IPS DF 19.7 (cell line): ENCODE data around the gene CDA.

Source experiments
- DNase-seq: peaks from one replicate; pipeline ENCODE4 v3.0.0-alpha.2; 2013; ENCODE audit warnings: low read depth, low spot score

Gene CDA

GRCh38 chr1:20648946-20649345, 60.0 kb downstream of the CDA start:
- no peak for DNase-seq

GRCh38 chr1:20652300-20652699, 63.4 kb downstream of the CDA start:
- no peak for DNase-seq

- DNase-seq: no peak
Measured at GRCh38 chr1:20654104-20654690, 65.3 kb downstream of the CDA start.

GRCh38 chr1:20657024-20657423, 68.1 kb downstream of the CDA start:
- DNase-seq: no peak

GRCh38 chr1:20658166-20658915, 69.4 kb downstream of the CDA start:
- no peak for DNase-seq

GRCh38 chr1:20660363-20660762, 71.5 kb downstream of the CDA start:
- DNase-seq: no peak

GRCh38 chr1:20660847-20661206, 71.9 kb downstream of the CDA start:
- DNase-seq: no peak

- DNase-seq: peak; percentile 97
Measured at GRCh38 chr1:20661207-20662109, 72.6 kb downstream of the CDA start, which contains the start of gene DDOST. TSS of gene DDOST (minus strand) at chr1:20661369. CDS start at chr1:20661350, 19 bp downstream.

- no peak for DNase-seq
Measured at GRCh38 chr1:20662110-20662475, 73.2 kb downstream of the CDA start.

- DNase-seq: no peak
Measured at GRCh38 chr1:20663365-20663764, 74.5 kb downstream of the CDA start.

GRCh38 chr1:20663969-20664715, 75.2 kb downstream of the CDA start:
- no peak for DNase-seq

- no peak for DNase-seq
Measured at GRCh38 chr1:20665726-20666125, 76.8 kb downstream of the CDA start.

- no peak for DNase-seq
Measured at GRCh38 chr1:20666146-20666545, 77.2 kb downstream of the CDA start.

GRCh38 chr1:20666804-20667203, 77.9 kb downstream of the CDA start:
- DNase-seq: no peak
